AG10803 (cell line): Measurements from ENCODE around the gene MPO.

ENCODE experiments used
- DNase-seq: peaks from one replicate; pipeline ENCODE4 v3.0.0; 2010; ENCODE audit warnings: low read depth
- H3K4me3 ChIP-seq: 2 replicates; pipeline ENCODE4 v1.5.1; 2011; ENCODE audit warnings: mild to moderate bottlenecking, low read length, control low read depth
- CTCF ChIP-seq: conservative IDR thresholded peaks from 2 replicates; pipeline ENCODE4 v1.5.1; 2011; ENCODE audit warnings: mild to moderate bottlenecking, low read length, control low read depth, inconsistent platforms

Gene MPO

DNA sequence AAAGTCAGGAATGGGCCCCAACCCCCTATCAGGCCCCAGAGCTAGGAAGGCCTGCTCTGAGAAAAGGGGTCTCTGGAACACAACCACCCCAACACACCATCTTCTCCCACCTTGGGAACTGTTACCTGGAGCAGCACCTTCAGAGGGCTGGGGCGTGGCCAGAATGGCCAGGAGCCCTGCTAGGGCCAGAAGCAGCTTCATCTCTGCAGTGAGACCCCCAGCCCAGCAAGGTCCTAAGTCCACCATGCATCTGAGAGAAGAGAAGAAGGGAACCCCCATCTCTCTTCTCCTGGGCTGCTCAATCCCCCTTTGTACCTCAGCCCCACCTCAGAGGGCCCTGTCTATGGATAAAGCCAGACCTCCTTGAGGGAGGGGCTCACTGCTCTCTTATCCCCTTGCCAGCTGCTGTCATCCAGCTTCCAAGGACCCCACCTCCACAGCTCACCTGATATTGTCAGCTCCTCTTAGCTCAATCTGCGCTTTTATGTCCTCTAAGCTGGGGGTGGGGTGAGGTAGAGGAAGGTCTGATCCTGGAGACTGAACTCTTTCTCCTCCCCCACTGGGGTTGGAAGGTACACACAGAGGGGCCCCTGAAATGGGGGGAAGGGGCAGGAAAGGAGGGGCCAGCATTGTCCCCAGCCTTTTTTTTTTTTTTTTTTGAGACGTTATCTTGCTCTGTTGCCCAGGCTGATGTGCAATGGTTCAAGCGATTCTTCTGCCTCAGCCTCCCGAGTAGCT lies at the start of gene MPO:
Gene MPO, minus strand, starts transcription at position 456 of the 738 bp plus-strand sequence. Its CDS starts 177 bp downstream, at position 279.
- no peak within 1 kb of the TSS for H3K4me3 ChIP-seq
- TF ChIP-seq CTCF: no peak
- no peak for DNase-seq

GRCh38 chr17:58329810-58330537 lies 49.2 kb upstream of the MPO start:
- no peak for DNase-seq
- no peak overlapping the region for H3K4me3 ChIP-seq
- TF ChIP-seq CTCF: no peak

DNA sequence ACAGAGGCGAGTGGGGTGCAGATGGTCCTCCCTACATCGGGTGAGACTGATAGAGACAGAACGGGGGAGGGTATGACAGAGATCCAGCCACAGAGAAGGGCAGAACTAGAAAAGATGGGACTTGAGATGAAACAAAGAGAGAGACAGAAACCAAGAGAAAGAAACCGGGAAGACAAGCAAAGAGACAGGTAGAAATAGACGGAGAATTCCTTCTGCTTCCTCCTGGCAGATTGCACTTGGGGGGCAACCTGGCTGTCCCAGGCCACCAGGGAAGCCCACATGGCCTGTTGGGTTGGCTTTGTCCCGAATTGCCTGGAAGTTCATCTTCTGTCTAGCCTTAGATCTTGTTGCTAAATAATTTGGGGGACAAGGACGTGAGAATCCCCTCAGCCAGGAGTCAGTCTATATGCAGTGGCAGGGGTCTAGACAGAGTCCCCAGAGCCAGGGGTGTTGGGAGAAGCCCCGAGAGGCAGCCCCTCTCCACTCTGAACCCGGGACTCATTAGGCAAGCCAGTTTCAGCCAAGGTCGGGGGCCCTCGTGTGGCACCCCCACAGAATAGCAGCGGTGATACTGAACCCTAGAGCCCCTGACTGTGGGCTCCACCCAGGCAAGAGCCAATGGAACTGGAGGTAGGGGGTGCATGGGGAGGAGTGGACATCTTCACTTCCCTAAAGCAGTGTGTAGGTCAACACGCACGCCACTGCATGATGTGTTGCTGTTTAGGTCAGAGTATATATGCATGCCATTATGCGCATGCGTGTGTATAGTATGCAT lies 48.5 kb upstream of the MPO start:
- TF ChIP-seq CTCF: peak; percentile 29
- no peak overlapping the region for H3K4me3 ChIP-seq
- DNase-seq: no peak

DNA sequence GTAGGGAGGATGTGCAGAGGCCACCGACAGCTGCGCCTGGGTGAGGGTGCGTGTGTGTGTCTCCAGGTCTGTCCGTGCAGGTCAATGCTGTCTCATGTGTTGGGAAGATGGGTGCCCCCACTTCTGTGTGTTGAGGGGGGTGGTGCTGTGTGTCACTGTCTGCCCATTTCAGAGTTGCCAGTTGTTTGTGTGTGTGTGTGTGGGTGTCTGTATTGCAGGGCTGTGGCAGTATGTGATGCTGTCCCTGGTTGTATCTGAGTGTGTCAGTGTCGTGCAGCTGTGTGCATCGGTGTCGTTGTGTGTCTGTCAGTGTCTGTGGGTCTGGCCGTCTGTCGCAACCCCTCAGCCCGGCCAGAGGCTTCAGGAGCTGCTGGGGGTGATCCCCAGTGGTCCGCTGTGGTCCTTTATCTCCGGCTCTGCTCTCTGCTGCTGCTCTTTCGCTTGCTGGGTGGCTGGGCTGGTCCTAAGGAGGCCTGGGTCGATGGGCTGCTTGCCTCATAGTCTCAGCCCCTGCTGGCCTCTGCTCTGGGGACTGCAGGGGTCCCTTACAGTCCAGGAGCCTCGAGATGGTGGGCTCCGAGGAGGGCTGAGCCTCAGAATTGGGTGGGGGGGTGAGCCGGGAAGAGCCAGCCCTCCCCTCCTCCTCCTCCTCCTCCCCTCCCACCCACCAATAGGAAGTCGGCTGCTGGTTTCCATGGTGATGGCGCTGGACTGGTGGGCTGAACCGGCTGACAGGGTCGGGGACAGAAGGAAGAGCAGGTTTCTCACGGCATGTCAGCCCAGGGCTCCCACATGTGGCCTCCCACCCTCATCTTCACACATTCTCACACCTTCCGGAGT lies 47.7 kb upstream of the MPO start, which contains the start of gene TSPOAP1:
Gene TSPOAP1, minus strand, starts transcription at position 601 of the 840 bp plus-strand sequence. CDS start 875 bp downstream, outside the sequence.
- TF ChIP-seq CTCF: no peak
- no peak for DNase-seq
- H3K4me3 ChIP-seq: no peak within 1 kb of the TSS

DNA sequence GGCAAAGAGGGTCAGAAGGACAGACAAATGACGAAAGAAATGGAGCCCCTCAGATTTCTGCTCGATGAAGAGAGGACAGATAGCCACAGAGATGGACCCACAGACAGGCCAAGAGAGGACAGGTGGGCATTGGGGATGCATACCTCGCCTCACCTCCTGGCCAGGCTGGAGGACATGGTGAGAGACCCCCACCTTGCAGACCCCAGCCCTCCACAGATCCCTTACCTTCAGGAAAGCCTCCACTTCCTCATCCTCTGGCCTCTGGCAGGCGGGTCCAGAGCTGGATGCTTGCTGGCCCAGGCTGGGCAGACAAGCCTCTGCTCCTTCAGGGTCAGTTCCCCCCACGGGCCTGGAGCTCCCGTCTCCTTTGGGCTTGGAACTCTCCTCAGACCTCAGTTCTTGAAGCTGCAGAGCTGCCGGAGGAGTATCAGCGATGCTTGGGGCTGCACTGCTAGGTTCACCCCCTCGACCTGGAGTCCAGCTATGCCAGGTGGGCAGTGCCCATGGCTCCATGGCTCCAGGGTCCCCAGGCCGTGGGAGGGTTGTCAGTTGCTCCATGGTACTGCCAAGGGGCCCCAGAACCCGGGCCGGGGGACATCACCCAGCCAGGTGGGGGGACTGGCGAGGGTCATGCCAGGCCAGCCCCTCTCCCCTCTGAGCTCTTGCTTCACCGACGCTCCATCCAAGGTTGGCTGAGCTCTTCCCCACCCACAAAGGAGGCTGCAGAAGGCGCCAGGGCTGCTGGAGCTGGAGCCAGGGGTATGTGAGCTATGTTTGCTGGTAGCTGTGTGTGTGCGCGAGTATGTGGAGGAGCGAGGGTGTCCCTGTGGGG lies 46.8 kb upstream of the MPO start:
- no peak for DNase-seq
- H3K4me3 ChIP-seq: no peak overlapping the region
- no peak for TF ChIP-seq CTCF
